Neural progenitor cell (in vitro differentiated cells): ENCODE measurements around the gene SSUH2.

Source experiments
- EZH2 ChIP-seq: fragments of 200-600 bp; sonication (generic); IDR thresholded peaks from 2 replicates; pipeline ENCODE4 v1.6.1; 2017; ENCODE audit warnings: antibody characterized with exemption, mild to moderate bottlenecking, moderate library complexity
- EZH2phosphoT487 ChIP-seq: fragments of 200-600 bp; sonication (generic); IDR thresholded peaks from 2 replicates; pipeline ENCODE4 v1.6.1; 2017; ENCODE audit warnings: antibody characterized with exemption
- TF ChIP-seq, protein P1 (sequence below): fragments of 200-600 bp; sonication (generic); IDR thresholded peaks from 2 replicates; pipeline ENCODE4 v1.5.1; 2017; ENCODE audit warnings: antibody characterized with exemption, mild to moderate bottlenecking

DNA sequence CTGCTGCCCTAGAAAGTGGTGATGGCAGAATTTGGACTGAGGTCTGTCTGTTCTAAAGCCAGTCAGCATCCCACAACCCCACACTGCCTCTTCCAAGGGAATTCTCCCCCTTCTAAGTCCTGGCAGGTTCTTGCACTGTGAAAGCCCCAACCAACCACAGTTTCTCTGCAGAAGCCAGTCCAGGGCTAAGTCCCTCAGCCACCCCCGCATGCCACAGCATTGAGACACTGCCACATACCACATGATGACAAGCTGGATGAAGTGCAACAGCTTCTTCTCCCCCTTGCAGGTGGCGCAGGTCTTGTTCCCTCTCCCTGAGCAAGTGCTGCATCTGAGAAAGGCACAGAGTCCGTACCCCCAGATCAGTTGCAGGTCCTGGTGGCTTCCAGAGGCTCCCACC lies 18.6 kb downstream of the SSUH2 start:
- TF ChIP-seq EZH2 (no peak), EZH2phosphoT487 (no peak)
- TF ChIP-seq, protein P1, sequence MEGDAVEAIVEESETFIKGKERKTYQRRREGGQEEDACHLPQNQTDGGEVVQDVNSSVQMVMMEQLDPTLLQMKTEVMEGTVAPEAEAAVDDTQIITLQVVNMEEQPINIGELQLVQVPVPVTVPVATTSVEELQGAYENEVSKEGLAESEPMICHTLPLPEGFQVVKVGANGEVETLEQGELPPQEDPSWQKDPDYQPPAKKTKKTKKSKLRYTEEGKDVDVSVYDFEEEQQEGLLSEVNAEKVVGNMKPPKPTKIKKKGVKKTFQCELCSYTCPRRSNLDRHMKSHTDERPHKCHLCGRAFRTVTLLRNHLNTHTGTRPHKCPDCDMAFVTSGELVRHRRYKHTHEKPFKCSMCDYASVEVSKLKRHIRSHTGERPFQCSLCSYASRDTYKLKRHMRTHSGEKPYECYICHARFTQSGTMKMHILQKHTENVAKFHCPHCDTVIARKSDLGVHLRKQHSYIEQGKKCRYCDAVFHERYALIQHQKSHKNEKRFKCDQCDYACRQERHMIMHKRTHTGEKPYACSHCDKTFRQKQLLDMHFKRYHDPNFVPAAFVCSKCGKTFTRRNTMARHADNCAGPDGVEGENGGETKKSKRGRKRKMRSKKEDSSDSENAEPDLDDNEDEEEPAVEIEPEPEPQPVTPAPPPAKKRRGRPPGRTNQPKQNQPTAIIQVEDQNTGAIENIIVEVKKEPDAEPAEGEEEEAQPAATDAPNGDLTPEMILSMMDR: no peak
